DMS153 treated with DMSO at 0.1 percent for 48 hours (cell line): ENCODE data around the gene RTCA.
"Not testable (repeated sequence)": the region's sequence is repeated elsewhere in the genome, so short reads cannot be mapped to it uniquely, and the experiment has no call there.

Experiments
- DNase-seq: peaks from one replicate; lab custom pipeline; 2025; ENCODE audit not compliant: unreplicated experiment; lab: John Stamatoyannopoulos, UW

RTCA gene

GRCh38 chr1:100265931-100266740 is at the start of gene RTCA:
Gene RTCA (plus strand): TSS chr1:100266216. CDS start chr1:100266376, 160 bp downstream.
- DNase-seq: peak; percentile 92

- no peak for DNase-seq
These were observed 48.2 kb upstream of the RTCA start for GRCh38 chr1:100217834-100218233.

GRCh38 chr1:100219457-100219856 is 46.6 kb upstream of the RTCA start:
- DNase-seq: no peak

- no peak for DNase-seq
These were observed 46.1 kb upstream of the RTCA start for GRCh38 chr1:100219883-100220282.

GRCh38 chr1:100222428-100222827 is 43.6 kb upstream of the RTCA start:
- no peak for DNase-seq

- no peak for DNase-seq
These were observed 36.2 kb upstream of the RTCA start for GRCh38 chr1:100229681-100230443.

- DNase-seq: no peak
These were observed 35.3 kb upstream of the RTCA start for GRCh38 chr1:100230765-100231164.

- DNase-seq: no peak
These were observed 34.3 kb upstream of the RTCA start for GRCh38 chr1:100231721-100232120.

GRCh38 chr1:100232156-100232555 is 33.9 kb upstream of the RTCA start:
- DNase-seq: no peak

GRCh38 chr1:100233566-100233965 is 32.5 kb upstream of the RTCA start:
- not testable (repeated sequence) for DNase-seq

- no peak for DNase-seq
These were observed 31.6 kb upstream of the RTCA start for GRCh38 chr1:100234432-100234831.

GRCh38 chr1:100237091-100237490 is 28.9 kb upstream of the RTCA start:
- DNase-seq: no peak

GRCh38 chr1:100239961-100240360 is 26.1 kb upstream of the RTCA start:
- no peak for DNase-seq

GRCh38 chr1:100240631-100241030 is 25.4 kb upstream of the RTCA start:
- no peak for DNase-seq

GRCh38 chr1:100246738-100247137 is 19.3 kb upstream of the RTCA start:
- DNase-seq: no peak

GRCh38 chr1:100249155-100249536 is 16.9 kb upstream of the RTCA start:
- DNase-seq: no peak

- peak; percentile 89 for DNase-seq
These were observed 16.3 kb upstream of the RTCA start, which contains the start of gene DBT for GRCh38 chr1:100249537-100250257. Gene DBT (minus strand): TSS chr1:100249834. CDS start chr1:100249820, 14 bp downstream.

- DNase-seq: no peak
These were observed 15.8 kb upstream of the RTCA start for GRCh38 chr1:100250264-100250663.

GRCh38 chr1:100250807-100251206 is 15.2 kb upstream of the RTCA start:
- no peak for DNase-seq

- no peak for DNase-seq
These were observed 13.1 kb upstream of the RTCA start for GRCh38 chr1:100252901-100253300.

- no peak for DNase-seq
These were observed 12.5 kb upstream of the RTCA start for GRCh38 chr1:100253552-100253951.
